Mucosa of rectum (tissue), 2 donors: Measurements from ENCODE around the gene VENTX.

Experiments
- H3K27ac ChIP-seq, 2 donors: one replicate each; pipeline ENCODE4 v1.7.0; 2013; ENCODE audit warnings: inconsistent platforms in 2 of 2, low read depth in 2 of 2, low read length in 2 of 2
- H3K27me3 ChIP-seq, 2 donors: one replicate each; pipeline ENCODE4 v1.7.0; 2013; ENCODE audit warnings: low read length in 2 of 2; ENCODE audit not compliant: control insufficient read depth in 2 of 2, insufficient read depth in 2 of 2
- H3K36me3 ChIP-seq, 2 donors: one replicate each; pipeline ENCODE4 v1.7.0; 2013; ENCODE audit warnings: low read length in 2 of 2; ENCODE audit not compliant: control insufficient read depth in 2 of 2, insufficient read depth in 2 of 2
- H3K4me1 ChIP-seq, 2 donors: one replicate each; pipeline ENCODE4 v1.7.0; 2013; ENCODE audit warnings: low read length in 2 of 2, mild to moderate bottlenecking in 1 of 2; ENCODE audit not compliant: control insufficient read depth in 2 of 2, insufficient read depth in 2 of 2
- H3K4me3 ChIP-seq, 2 donors: one replicate each; pipeline ENCODE4 v1.7.0; 2013; ENCODE audit warnings: low read length in 2 of 2
- H3K9ac ChIP-seq, 2 donors: one replicate each; pipeline ENCODE4 v1.7.0; 2013; ENCODE audit warnings: low read length in 2 of 2, low read depth in 1 of 2, mild to moderate bottlenecking in 1 of 2
- H3K9me3 ChIP-seq, 2 donors: one replicate each; pipeline ENCODE4 v1.7.0; 2013; ENCODE audit warnings: low read length in 2 of 2; ENCODE audit not compliant: control insufficient read depth in 2 of 2
- donor health status: healthy.
- donor health status: Normal muscosa, but diverticular disease.

The VENTX gene

DNA sequence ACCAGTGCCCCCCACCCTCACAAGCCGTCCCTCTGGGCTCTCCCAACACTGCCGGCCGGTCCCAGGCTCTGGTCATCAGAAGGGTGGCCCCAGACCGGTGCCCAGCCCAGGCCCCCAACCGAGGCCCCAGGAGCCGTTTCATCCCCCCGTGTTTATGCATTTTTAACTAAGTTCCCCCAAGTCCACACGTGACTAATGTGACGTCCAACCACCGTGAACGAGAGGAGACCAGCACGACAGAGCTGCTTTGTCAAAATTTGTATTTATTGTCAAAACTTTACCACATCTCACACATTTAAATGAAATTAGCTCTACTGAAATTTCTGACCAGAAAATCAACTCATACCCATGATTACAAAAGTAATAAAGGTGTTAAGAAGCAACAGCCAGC lies 8.6 kb downstream of the VENTX start:
- peaks cover 23 to 32% of the 10 kb centered on the region in 2 donors for H3K27me3 ChIP-seq
- H3K9me3 ChIP-seq, result no peaks in the 10 kb centered on the region
- peaks cover 3 to 6% of the 10 kb centered on the region in 2 donors for H3K4me1 ChIP-seq
- H3K4me3 ChIP-seq, result no peak overlapping the region
- H3K9ac ChIP-seq, result no peak overlapping the region
- H3K27ac ChIP-seq, result no peak overlapping the region
- H3K36me3 ChIP-seq, result no peaks in the 10 kb centered on the region

DNA sequence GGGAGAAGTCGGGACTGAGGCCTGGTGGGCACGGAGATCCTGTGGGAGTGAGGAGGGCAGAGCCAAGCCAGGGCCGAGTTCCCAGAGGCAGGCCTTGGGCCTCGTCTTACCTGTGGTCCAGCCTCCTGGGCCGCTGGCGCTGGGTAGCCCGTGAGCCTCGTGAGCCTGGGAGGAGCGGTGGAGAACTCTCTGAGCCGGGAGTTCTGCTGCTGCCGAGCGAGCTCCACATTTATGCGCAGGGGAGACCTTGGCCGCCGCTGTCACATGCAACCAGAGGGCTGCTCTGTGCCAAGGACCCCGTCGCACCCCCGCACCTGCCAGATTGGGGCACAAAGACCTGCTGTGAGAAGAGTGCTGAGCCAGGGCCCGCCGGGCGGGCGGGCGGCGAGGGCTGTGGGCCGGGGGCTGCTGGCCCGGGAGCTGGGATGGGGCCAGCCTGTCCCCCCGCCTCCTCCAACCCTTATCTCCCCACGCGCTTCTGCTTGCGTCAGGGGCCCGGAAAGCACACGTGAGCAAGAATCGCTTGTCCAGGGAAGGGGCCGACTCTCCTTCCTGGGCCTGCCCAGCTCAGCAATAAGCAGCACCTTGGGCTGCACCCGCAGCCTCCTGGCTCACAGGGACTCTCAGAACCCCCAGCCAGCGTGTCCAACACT lies 10.2 kb downstream of the VENTX start:
- no peaks in the 10 kb centered on the region for H3K9me3 ChIP-seq
- H3K36me3 ChIP-seq, result no peaks in the 10 kb centered on the region
- H3K9ac ChIP-seq, result no peak overlapping the region
- no peak overlapping the region for H3K27ac ChIP-seq
- H3K27me3 ChIP-seq, result peaks cover 18 to 19% of the 10 kb centered on the region in 2 donors
- no peaks in the 10 kb centered on the region for H3K4me1 ChIP-seq
- H3K4me3 ChIP-seq, result no peak overlapping the region

DNA sequence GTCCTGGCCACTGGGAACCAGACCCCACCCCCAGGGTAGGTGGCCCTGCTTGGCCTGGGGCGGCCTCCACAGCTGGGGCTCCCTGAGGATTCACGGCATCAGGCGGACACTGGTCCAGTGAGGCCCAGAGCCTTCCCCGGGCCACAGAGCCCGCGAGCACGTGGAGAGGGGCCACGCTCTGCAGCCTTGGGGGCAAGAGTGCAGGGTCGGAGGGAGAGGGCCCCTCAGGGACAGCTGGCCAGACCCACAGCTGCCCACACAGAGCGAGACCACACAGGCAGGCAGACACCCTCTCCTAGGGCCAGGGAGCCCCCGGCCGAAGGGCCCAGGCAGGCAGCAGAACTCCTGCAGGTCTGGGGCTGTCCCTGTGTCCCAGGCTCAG lies 10.7 kb downstream of the VENTX start:
- Histone ChIP-seq H3K36me3 (no peaks in the 10 kb centered on the region), H3K27ac (no peak overlapping the region), H3K9me3 (no peaks in the 10 kb centered on the region), H3K27me3 (peaks cover 13 to 16% of the 10 kb centered on the region in 2 donors), H3K4me1 (no peaks in the 10 kb centered on the region), H3K4me3 (no peak overlapping the region), H3K9ac (no peak overlapping the region)

DNA sequence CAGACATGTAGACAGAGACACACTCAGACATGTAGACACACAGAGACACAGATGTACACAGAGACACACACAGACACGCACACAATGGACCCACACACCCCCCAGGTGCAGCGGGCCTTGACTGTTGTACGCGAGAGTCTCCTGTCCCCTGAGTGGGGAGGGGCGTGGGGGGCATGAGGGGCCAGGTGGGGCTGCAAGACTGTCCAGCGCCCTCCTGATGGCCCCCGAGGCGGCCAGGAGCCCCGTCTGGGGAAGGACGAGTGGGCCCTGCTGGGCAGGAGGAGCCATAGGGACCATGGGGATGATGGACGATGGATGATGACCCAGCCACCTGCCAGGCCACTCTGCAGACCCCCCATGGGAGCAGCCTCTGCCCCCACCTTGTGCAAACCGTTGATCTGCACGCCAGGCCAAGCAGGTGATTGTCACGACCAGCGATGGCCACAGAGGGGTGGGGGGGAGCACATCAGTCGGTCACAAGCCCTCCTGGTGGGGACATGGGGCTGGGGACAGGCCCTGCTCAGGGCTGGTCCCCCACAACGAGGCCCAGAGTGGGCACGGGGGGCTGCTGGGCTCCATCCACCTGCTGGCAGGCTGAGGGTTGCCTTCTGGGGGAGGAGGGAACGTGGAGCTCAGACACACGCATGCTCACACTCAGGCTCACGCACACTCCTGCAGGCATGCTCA lies 11.6 kb downstream of the VENTX start:
- H3K27me3 ChIP-seq, result peaks cover 11 to 16% of the 10 kb centered on the region in 2 donors

DNA sequence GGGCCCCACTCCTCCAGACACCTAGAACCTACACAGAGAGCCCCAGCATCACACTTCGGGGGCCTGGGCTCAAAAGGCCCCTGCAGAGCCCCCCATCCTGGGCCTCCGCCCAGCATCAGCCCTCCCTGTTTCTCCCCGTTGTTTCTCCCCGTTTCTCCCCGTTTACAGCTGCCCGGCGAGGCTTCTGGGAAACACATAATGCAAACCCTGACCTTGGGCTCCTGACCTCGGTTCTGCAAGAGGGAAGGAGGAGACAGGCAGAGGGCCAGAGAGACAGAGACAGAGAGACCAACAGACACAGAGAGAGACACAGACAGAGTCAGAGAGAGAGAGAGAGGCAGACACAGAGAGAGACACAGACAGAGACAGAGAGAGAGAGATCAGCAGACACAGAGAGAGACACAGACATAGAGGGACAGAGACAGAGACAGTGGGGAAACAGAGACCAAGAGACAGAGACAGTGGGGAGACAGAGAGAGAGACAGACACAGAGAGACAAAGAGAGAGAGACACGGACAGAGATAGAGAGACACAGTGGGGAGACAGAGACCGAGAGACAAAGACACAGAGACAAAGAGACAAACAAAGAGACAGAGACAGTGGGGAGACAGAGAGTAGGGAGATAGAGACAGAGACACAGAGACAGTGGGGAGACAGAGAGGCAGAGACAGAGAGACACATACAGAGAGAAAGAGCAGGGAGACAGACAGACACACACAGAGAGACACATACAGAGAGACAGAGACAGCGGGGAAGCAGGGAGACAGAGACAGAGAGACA lies 12.5 kb downstream of the VENTX start:
- Histone ChIP-seq H3K4me3 (no peak overlapping the region), H3K36me3 (no peaks in the 10 kb centered on the region), H3K9ac (no peak overlapping the region), H3K27me3 (peaks cover 11 to 16% of the 10 kb centered on the region in 2 donors), H3K4me1 (no peaks in the 10 kb centered on the region), H3K9me3 (no peaks in the 10 kb centered on the region), H3K27ac (no peak overlapping the region)

More for the DNA sequence above, 11.6 kb downstream of the VENTX start:
- H3K9me3 ChIP-seq, result no peaks in the 10 kb centered on the region
- no peaks in the 10 kb centered on the region for H3K4me1 ChIP-seq
- no peaks in the 10 kb centered on the region for H3K36me3 ChIP-seq
- no peak overlapping the region for H3K27ac ChIP-seq
- H3K4me3 ChIP-seq, result no peak overlapping the region
- H3K9ac ChIP-seq, result no peak overlapping the region

DNA sequence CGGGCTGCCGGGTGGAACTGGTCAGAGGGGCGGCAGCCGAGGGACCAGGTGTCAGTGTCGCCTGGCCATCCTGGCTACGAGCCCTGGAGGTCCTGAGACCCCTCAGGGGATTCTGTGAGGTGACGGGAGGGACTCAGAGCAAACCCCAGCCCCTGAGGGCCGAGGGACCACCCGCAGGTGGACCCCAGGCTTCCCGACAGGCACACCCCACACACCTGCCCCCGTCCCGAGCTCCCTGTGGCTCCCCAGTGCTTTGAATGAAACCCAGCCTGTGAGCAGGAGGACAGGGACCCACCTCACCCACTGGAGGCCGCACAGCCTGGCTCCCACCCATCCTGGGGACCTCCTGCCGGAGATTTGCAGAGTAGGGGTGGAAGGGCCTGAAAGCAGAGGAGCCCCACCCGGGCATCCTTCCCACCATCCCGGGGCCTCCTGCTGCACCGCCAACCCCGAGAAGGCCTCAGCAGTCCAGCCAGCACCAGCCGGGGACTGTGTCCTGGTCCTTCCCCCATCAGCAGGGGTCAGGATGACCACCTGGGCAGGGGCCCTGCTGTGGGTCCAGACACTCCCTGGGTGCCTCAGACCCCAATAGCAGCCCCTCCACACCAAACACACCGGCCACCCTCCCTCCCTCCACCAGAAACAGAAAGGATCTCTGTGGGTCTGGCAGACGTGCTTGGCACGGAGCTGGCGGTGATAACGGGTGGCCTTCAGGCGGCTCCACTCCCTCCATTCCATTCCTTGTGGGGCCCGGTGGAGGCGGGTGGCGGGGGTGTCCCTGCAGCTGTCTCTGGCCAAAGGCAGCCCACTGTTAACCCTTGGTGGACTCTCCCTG lies 13.9 kb downstream of the VENTX start:
- no peak overlapping the region for H3K4me3 ChIP-seq
- no peak overlapping the region for H3K27ac ChIP-seq
- H3K27me3 ChIP-seq, result peaks cover 8 to 16% of the 10 kb centered on the region in 2 donors
- H3K36me3 ChIP-seq, result no peaks in the 10 kb centered on the region
- H3K9ac ChIP-seq, result no peak overlapping the region
- H3K4me1 ChIP-seq, result no peaks in the 10 kb centered on the region
- no peaks in the 10 kb centered on the region for H3K9me3 ChIP-seq

DNA sequence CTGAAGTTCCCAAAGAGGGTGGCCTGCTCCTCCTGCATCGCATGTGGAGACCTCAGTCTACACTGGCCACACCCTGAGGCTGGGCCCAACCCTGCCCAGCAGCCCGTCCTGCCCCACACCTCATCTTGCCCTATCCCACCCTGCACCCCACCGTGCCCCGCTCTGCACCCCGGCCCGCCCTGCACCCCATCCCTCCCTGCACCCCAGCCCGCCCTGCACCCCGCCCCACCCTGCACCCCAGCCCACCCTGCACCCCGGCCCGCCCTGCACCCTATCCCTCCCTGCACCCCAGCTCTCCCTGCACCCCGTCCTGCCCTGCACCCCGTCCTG lies 14.5 kb downstream of the VENTX start:
- Histone ChIP-seq H3K36me3 (no peaks in the 10 kb centered on the region), H3K9me3 (no peaks in the 10 kb centered on the region), H3K27me3 (peaks cover 7 to 14% of the 10 kb centered on the region in 2 donors), H3K27ac (no peak overlapping the region), H3K9ac (no peak overlapping the region), H3K4me1 (peaks cover 0 to 1% of the 10 kb centered on the region in 2 donors), H3K4me3 (no peak overlapping the region)

DNA sequence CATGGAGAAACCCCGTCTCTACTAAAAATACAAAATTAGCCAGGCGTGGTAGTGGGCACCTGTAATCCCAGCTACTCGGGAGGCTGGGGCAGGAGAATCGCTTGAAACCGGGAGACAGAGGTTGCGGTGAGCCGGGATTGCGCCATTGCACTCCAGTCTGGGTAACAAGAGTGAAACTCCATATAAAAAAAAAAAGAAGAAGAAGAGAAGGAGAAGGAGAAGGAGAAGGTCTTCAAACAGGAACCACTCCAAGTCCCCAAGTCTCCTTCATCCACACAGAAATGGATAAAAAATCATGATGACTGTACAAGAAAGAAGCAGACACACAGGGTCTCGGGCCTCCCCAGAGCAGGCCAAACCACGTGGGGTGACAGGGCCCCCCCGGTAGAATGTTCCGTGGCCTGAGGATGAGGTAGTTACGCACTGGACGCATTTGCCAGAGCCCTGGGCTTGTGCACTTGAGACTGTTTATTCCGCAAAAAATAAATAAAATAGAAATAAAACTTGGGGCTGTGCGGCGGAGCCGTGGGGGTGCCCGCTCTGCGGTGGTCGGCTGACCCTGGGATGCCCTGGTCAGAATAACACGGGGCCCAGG lies 15.8 kb downstream of the VENTX start:
- H3K36me3 ChIP-seq, result no peaks in the 10 kb centered on the region
- H3K4me1 ChIP-seq, result peaks cover 10 to 14% of the 10 kb centered on the region in 2 donors
- peaks cover 2 to 8% of the 10 kb centered on the region in 2 donors for H3K27me3 ChIP-seq
- H3K4me3 ChIP-seq, result no peak overlapping the region
- H3K9ac ChIP-seq, result no peak overlapping the region
- no peaks in the 10 kb centered on the region for H3K9me3 ChIP-seq
- no peak overlapping the region for H3K27ac ChIP-seq

DNA sequence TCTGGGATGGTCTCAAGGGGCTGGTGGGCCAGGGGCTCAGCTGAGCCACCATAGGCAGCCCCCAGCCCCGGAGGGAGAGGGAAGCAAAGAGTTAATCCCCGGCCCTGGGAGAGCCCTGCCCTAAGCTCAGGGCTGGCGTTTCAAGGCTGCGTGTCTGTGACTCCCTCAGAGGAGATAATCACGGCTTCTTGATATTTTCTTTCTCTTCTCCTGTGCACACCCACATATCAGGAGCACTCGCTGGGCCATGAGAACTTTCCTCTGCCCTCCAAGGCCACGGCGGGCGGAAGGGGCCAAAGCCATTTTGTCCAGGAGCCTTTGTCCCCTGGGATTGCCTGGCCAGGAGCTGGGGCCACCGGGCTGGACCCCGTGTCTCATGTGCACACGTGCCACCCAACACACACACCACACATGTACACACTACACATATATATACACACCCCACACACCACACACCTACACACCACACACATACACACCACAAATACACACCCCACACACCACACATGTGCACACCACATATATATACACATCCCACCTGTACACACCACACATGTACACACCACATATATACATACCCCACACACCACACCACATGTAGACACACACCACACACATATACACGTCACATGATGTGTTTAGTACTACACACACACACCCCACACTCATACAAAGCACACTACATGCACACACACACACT lies 16.9 kb downstream of the VENTX start:
- Histone ChIP-seq H3K9ac (no peak overlapping the region), H3K4me1 (peaks cover 14 to 23% of the 10 kb centered on the region in 2 donors), H3K9me3 (no peaks in the 10 kb centered on the region), H3K4me3 (no peak overlapping the region), H3K36me3 (no peaks in the 10 kb centered on the region), H3K27ac (no peak overlapping the region), H3K27me3 (peaks cover 0 to 7% of the 10 kb centered on the region in 2 donors)
